GM18502 (cell line): ENCODE data around the gene TWIST2.

Experiments
- ATAC-seq: cut with Tn5 transposase; IDR thresholded peaks from one replicate; pipeline ENCODE4 v1.9.1; 2021; ENCODE audit warnings: mild to moderate bottlenecking; ENCODE audit not compliant: unreplicated experiment, poor library complexity

TWIST2 gene

GRCh38 chr2:238847841-238848690 is at the start of gene TWIST2:
TWIST2 (plus strand) TSS chr2:238848085; CDS start chr2:238848216, 131 bp downstream.
- ATAC-seq: no peak

- no peak for ATAC-seq
These were observed 46.1 kb upstream of the TWIST2 start for GRCh38 chr2:238801791-238802190.

DNA sequence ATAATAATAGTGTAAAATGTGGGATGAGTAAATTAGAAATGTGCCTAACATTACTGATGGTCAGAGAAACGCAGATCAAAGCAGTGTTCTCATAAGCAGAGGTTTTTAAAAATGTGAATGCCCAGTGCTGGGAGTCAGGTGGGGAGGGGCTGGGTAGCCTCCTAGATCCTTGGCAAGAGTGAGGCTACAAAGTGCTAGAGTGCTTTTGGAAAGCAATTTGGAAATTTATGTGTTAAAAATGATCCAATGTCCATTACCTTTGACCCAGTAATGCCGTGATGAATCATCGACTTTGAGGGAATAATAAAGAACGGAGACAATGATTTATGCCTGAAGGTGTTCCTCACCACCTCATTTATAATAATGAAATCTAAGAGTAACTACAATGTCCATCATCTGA is 44.9 kb upstream of the TWIST2 start:
- ATAC-seq: no peak

- no peak for ATAC-seq
These were observed 43.7 kb upstream of the TWIST2 start for GRCh38 chr2:238803996-238804870.

DNA sequence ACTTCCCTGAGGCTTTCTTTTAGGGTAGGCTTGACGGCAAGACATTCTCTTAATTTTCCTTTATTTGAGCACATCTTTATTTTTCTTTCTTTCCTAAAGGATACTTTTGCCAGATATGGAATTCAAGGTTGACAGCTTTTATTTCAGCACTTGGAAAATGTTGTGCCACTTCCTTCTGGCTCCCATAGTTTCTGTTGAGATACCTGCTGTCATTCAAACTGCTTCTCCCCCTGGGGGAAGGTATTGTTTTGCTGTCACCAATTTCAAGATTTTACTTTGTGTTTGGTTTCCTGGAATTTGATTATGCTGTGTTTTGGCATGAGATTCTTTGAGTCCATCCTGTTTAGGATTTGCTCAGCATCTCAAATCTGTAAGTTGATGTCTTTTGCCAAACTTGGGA is 39.1 kb upstream of the TWIST2 start:
- no peak for ATAC-seq

DNA sequence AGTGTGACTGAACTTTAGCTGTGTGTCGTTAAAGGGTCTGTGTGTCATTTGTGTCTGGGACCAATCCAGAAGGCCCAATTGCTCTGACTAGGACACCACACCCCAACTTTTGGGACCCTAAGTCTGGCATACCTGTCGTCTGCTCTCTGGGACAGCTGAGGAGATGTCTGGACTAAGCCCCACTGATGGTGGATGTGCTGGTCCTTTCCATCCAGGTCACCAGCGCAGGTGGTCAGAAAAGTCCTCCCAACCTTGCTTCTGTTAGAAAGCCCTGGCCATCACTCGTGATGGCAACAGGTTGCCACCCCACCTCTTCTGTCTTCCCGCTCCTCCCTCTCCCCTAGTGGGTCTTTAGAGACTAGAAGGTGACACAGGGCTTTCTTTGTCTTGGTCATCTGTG is 37.6 kb upstream of the TWIST2 start:
- no peak for ATAC-seq

GRCh38 chr2:238811293-238811692 is 36.6 kb upstream of the TWIST2 start:
- ATAC-seq: no peak

- no peak for ATAC-seq
These were observed 36.1 kb upstream of the TWIST2 start for GRCh38 chr2:238811759-238812158.

DNA sequence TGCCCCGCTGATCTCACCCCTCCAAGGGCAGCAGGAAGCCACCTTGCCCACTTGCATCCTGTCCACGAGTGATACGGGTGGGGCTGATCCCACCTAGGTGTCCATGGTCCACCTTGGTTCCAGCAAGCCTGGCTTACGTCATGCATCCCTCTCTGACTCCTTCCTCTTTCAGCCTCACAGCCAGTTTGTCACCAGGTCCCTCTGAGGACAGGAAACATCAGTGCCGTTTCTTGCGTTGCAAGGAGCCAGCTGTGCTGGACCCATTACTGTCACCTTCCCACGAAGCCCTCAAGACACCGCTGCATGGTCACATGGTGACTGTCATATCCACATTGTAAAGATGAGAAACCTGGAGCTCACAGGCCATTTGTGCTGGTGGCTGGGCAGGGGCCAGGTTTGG is 34.8 kb upstream of the TWIST2 start:
- no peak for ATAC-seq

- no peak for ATAC-seq
These were observed 33.1 kb upstream of the TWIST2 start for GRCh38 chr2:238814815-238815214.

DNA sequence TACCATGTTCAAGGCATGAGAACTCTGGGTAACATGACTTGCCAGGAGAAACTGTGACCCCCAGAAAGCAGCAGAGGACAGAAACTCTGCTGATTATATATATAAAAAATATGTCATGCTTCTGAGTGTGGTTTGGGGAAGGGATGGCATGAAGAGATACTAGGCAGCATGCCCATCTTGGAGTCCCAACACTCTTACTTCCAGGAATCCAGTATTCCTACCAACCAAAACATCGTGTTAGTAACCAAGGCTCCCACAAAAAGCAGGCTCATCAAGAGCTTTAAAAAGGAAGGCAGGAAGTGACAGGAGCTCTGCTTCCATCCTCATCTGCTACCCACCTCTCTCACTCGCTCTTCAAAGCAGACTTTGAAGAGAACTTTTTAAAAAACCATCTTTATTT is 31.6 kb upstream of the TWIST2 start:
- ATAC-seq: no peak

- ATAC-seq: no peak
These were observed 30.5 kb upstream of the TWIST2 start for GRCh38 chr2:238817382-238817781.

DNA sequence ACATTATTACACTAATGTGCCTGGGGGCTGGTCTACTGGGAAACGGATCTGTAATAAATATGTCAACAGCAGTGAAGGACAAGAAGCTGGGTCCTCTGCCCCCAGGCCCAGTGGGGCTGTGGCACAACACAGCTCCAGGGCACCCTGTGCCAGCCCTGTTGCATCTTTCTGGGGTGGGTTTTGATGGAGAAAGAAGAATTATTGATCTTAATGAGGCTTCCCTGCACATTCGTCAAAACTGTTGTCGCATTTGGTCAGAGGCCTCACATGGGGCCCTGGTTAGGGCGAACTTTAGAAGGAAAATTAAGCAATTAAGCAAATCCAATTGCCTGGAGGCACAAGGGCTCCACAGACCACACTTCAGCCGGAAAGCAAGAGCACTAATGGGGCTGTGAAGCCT is 30.0 kb upstream of the TWIST2 start:
- no peak for ATAC-seq

DNA sequence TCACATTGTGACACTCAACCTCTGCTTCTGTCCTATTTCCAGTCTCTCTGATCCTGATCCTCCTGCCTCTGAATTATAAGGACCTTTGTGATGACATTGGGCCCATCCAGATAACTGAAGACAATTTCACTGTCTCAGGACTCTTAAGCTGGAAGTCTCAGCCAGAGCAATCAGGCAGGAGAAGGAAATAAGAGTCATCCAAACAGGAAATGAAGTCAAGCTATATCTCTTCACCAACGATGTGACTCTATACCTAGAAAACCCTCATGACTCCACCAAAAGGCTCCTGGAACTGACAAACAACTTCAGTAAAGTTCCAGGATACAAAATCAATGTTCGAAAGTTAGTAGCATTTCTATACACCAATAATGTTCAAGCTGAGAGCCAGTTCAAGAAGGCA is 29.3 kb upstream of the TWIST2 start:
- no peak for ATAC-seq

DNA sequence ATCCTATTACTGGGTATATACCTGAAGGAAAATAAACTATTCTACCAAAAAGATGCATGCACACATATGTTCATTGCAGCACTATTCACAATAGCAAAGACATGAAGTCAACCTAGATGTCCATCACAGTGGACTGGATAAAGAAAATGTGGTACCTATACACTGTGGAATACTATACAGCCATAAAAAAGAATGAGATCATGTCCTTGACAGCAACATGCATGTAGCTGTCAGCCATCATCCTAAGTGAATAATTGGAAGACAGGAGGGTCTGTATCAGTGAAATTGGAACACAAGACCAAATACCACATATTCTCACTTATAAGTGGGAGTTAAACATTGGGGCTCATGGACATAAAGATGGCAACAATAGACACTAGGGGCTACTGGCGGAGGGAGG is 27.7 kb upstream of the TWIST2 start:
- ATAC-seq: no peak

DNA sequence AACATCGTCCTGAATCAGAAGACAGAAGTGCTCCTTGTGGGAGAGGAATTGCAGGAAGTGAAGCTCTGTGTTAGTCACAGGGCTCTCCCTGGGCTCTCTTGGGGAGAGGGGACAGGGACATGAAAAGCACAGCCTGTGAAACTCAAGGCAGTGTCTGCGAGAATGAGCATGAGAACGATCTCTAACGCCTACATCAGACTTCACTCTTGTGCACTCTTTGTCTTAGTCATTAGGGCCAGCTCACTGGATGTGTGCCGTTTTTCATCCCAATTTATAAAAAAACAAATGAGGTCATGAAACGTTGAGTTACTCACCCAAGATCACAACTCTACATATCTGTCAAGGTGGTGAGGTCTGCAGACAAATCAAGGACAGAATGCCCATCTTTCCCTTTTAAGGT is 27.0 kb upstream of the TWIST2 start:
- no peak for ATAC-seq

DNA sequence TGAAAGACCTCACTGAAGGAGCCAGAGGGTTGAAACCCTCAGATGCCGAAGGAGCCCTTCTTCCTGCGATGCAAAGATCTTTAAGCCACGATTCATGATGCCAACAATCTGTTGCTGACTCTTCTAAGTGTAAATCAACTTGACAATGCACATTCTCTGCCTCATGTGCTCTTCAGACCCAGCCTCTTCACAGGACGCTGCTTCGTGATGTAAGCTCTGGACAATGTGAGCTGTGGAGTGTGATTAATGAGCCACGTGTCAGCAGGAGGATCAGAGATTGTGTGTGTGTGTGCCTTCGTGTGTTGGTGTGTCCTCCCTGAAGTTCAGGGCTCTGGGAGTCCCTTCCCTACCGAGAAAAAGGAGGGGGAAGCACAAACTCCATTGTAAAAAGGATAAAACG is 26.5 kb upstream of the TWIST2 start:
- ATAC-seq: no peak

DNA sequence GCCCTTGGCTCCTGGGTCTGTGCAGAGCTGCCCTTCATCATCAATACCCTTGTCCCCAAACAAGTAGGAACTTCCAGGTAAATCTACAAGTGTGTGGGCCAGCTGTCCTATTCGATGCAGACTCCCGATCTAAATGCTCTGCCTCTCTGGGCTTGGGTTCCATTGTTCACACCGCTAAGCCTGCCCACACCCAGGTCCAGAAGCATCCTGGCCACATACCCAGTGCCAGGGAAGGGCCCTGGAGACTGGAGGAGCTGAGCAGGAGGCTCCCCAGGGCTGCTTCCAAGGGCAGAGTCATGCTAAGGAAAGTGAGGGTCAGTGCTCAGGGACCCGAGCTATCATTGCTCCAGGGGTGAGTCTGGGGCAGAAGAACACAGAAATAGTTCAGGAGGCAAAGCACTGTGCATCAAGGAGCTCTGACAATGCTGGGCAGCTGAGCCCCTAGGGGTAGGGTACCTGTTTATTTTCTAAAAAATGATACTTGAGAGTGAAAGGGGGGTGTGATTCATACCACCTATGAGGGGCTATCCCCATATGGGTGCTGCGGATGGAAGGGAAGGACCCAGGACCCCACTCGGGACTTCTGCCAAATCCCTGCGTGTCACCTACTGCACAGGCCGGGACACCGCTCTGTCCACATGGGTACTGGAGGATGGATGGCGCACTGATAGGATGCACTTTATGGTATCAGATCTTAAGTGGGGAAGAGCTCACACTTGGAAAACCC is 25.8 kb upstream of the TWIST2 start:
- ATAC-seq: no peak

GRCh38 chr2:238822955-238823354 is 24.9 kb upstream of the TWIST2 start:
- ATAC-seq: no peak

- ATAC-seq: no peak
These were observed 16.7 kb upstream of the TWIST2 start for GRCh38 chr2:238831177-238831576.

DNA sequence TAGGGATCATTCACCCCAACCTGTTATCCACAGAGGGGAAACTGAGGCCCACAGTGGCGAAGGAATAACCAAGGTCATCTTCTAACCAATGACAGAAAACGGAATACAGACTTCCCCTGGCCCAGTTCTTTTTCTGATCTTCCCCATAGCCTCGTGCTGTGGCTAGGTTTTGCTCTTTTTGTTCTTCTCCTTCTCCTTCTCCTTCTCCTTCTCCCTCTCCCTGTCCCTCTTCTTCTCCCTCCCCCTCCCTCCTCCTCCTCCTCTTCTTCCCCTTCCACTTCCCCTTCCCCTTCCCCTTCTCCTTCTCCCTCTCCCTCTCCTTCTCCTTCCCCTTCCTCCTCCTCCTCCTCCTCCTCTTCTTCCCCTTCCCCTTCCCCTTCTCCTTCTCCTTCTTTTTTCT is 12.9 kb upstream of the TWIST2 start:
- ATAC-seq: no peak
